ENCODE results near the gene BANP.

The BANP gene

DNA sequence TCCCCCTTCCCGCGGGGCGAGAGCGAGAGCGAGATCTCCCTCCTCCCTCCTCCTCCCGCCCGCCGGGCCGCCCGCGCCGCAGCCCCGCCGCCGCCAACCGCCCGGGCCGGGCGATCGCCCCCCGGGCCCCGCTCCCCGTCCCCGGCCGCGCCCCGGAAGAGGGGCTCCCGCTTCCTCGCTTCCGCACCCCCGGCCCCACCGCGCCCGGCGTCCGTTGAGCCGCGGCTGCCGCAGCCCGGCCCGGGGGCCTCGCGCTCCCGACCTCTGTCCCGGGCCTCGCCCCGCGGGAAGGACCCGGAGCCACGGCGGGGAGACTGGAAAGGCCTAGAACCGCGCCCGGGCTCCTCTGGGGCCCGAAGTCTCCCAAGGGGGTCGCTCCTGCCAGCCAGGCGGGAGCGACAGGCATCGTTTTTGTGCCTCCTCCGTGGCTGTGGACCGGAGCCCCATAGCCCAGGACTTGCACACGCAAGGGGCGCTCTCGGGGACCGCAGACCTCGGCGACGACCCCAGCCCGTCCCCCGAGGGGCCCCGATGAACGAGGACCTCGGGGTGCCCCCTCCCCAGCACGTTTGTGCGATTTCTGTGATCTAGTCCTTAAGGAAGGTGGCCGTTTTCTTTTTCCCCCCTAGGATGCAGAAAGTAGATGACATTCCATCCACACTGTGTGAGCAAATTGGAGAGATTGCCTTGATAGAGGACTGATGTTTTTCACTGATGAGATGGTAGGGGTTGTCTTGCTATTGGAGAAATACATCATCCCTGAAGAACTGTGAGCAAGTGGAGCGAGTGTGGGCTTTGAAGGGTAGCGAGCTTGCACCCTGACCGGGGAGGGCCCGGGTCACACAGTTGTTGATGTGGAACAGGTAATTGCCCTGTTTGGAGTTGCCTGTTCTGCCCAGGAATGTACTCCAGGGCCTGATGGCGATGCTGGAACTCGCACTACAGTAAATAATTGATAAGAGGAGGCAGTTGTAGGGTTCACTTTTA lies 611 bp downstream of the BANP start:
- DNase-seq = no peak

DNA sequence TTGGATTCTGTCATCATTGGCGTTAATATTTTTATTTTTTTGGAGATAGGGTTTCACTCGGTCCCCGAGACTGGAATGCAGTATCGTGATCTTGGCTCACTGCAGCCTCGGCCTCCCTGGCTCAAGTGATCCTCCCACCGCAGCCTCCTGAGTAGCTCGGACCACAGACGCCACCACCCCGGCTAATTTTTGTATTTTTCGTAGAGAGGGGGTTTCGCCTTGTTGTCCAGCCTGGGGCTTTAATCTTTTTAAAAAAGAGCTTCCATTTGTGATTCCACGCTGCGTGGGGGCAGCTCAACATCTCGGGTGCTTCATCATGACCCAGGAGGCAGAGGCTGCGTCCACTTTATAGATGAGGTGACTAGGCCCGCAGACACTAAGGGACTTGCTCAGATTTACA lies 1.5 kb downstream of the BANP start:
- DNase-seq = no peak

DNA sequence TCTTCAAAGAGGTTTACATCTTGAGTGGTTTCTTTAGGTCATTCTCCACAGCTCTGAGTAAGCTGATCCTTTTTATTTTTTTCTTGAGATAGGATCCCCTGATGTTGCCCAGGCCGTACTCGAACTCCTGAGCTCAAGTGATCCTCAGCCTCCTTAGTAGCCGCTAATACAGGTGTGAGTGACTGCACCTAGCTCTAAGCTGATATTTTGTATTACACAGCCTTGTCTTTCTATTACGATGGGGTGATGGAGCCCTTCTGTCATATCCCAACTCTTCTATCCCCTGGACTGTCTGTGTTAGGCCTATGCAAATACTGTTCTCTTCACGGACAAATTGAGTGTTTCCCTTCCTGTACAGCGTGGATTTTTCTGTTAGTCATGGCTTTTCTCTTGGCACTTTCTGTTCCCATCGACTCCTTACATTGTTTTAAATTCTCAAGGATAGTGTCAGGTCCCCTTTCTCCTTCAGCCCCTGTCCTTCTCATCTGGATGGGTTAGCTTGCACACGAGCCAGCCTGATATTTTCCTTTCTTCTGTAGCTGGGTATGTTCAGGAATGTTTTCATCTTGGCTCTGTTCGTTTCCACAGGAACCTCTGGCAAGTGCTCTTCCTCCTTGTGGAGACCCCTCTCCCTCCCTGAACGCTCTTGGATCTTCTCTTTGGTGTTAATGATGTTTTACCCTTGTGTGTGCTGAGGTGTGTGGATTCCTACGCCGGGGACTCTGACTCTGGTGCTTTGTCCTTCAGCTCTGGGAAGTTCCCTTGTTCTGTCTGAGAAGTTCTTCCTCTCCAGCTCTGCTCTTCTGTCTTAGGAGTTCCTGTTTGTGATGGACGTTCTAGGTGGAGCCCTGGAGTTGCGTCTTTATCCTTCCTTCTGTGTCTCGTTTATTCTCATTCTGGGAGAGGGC lies 2.3 kb downstream of the BANP start:
- no peak for DNase-seq

DNA sequence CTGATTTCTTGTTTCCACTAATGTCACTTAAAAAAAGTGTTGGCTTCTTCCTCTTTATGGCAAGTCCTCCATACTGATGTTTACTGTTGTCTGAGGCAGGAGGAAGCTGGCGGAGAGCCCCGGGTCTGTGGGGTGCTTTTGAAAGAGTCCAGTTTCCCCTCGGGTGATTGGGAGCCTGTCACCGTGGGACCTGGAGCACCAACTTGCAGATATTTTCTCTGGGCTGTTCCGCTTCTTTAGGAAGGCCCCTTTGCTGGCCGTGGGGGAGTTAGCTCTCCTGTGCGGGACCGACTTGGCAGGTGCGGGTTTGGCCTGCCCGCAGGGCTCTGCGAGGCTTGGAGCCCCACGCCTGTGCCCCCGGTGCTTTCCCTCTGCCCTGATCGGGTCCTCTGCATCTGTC lies 3.1 kb downstream of the BANP start:
- no peak for DNase-seq

DNA sequence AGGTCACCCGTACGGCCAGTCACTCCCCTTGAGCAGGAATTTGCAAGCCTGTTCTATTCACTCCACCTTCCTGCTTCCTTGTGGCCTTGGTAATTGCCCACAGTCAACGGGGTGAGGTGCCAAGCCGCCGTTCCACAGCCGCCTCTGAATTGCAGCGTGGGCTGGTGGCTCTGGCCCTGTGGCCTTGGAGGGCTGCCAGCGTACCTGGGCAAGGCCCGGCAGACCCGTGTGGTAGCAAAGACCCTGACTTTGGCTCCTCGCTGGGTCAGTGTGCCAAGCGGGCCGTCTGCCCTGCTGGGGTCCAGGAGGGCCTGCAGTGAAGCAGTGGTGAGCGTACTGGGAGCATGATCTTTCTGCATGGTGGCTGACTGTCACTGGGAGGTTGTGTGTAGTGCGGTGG lies 3.6 kb downstream of the BANP start:
- DNase-seq = no peak

DNA sequence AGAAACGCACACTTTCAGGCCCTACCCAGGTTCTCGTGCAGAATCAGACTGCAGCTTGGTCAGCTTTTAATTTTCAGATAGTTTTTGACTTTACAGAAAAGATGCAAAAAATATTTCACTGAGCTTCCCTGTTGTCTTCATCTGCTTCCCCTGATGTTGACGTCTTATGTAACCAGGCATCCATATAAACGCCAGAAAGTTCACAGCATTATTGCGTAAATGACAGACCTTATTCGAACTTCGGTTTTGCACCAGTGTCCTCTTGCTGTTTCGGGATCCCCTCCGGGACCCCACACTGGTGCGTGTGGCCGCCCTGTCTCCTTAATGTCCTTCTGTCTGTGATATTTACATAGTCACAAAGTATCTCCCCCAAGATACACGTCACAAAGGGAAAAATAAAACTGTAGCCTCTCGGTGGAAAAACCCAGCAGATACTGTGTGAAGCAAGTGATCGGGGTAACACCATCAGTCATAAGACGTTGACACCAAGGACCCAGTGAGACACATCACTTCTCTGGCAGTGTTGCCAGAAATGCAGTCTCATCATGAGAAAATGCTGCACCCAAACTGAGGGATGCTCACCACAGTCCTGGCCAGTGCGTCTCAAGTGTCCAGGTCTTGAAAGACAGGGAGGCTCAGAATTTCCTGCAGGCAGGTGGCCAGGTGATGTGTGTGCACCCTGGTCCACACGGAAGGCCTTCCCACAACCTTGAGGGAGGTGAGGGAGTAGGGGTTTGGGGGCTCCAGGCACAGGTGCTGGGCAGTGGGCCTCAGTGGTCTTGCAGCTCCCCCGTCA lies 4.3 kb downstream of the BANP start:
- DNase-seq = no peak

DNA sequence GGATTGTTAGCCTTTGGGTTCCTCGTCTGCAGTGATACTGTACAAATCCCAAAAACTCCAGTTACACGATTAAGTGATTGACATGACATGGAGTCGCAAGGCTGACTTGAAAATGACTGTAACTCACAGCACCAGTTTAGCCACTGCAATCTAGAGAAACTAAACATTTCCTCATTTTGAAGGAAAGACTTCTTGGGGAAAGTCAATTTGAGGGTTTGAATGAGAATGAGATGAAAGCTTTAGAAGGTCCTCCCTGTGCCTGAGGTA lies 4.8 kb downstream of the BANP start:
- no peak for DNase-seq

DNA sequence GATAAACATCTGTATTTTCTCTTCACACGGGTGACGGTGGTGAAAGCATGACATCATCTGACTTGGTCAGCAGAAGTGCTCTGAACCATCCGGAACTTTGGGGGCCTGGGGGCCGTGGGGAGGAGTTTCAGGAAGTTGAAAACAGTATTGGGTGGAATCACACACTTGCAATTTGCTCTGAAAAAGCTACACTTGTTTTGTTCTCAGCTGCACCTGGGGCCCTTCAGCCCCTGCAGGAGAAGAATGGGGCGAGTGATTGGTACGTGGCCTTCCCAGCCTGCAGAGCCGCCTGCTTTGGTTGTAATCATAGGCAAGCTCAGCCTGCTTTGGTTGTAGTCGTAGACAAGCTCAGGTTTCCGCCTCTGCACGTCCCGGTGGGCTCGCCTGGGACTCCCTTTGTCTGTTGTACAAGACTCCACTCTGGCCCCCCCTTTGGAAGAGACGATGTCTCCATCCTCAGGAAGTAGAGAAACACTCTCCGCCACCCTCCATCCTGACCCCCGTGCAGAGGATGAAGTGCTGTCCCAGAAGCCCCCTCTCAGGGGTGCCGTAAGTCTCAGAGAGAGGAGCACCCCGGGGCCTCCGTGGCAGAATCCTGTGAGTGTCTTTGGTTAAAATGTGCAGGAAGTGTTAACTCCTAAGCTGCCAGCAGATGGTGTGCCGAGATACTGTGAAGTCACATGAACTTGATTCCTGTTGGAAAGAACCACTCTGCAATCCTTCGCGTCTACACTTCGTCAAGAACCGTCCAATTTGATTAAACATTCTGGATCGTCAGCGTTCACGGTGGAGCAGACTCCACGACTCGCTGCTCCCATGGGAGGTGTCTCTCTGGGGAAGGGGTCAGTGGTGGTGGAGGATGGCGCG lies 5.4 kb downstream of the BANP start:
- DNase-seq = peak; percentile 52

DNA sequence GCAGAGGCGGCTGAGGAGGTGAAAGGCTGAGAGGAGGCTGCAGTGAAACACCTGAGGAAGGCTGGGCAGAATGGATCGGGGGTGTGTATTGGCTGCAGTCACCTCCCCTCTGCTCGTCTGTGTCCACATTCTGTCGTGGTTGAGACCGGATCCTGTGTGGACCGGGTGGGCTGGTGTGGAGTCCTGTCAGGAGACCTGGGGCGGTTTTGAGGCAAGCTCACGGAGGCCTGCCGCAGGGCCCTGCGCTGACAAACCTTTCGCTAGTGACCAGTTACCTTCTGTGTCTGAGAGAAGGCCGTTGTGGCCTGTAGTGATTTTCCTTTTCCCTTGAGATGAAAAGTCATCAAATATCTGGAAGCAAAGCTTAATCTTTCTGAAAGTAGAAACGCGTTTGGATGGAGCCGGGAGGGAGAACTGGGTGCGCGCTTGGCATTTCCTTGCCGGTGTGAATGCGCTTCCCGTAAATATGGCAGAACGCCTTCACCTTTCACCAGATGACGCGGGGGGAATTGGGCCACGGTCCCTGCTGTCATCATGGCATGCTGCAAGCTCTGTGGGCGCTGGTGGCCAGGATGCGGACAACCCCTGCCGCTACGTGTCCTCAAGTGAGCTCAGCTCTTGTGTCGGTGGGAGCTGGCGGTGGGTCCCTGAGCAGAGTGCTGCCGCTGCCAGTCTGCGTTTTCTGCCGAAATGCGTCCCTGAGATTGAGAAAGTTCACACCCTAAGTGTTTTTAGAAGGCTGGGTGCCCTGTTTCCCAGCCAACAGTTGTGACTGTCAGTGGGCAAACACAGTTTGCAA lies 6.3 kb downstream of the BANP start:
- DNase-seq = no peak

DNA sequence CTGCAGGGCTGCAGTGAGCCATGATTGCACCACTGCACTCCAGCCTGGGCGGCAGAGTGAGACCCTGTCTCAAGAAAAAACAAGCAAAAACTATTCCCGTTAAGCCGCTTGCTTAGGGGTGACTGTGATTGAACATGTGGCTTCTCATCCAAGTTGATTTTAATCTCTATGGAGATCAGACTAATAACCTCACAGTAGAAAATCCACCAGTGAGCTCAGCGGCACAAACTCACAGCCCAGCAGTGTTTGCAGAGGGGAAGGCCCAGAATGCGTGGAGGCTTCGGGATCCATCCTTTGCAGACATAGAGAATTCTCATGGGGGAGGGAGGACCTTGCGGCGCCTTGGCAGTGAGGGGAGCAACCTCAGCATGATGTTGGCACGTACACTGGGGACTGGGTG lies 7.4 kb downstream of the BANP start:
- no peak for DNase-seq

DNA sequence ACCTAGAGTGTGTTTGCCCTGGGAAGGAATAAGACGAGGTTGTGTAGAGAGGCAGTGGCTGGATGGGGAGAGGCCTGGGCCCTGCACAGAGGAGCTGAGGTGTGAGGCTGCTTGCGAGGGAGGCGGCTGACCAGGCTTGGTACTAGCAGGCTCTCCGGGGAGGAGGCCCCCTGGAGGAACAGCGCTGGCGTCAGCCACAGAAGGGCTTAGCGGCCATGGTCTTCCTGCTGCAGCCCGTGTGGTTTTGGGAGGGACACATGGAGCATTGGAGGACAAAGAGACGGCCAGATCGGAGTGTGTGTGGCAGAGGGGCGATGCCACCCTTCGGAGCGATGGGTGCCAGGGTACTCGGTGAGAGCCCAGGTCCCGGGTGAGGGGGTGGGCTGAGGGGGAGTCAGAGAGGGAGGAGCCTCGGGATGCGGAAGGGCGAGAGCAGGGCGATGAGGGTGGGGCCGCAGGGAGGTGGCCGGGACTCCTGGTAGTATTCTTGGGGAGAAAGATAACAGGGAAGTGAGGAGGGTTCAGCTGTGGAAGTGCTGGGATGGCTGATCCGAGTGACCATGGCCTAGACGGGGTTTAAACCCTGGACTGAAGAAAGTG lies 8.3 kb downstream of the BANP start:
- no peak for DNase-seq

DNA sequence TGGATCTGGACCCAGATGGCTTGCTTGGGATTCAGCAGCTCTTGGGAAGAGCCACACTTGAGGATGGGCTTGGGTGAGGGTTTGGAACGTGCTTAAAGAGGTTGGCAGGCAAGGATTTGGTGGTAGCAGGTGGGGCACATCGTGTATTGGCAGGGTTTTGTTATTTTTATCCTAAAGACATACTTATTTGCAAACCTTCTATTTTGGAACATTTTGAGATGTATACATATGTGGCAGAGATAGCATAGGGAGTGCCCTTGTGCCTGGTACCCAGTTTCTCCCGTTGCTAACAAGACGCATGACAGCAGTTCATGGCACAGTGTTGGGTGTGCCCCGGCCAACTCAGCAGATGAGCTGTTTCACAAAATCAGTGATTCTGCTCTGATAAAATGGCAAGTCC lies 9.1 kb downstream of the BANP start:
- DNase-seq = no peak

DNA sequence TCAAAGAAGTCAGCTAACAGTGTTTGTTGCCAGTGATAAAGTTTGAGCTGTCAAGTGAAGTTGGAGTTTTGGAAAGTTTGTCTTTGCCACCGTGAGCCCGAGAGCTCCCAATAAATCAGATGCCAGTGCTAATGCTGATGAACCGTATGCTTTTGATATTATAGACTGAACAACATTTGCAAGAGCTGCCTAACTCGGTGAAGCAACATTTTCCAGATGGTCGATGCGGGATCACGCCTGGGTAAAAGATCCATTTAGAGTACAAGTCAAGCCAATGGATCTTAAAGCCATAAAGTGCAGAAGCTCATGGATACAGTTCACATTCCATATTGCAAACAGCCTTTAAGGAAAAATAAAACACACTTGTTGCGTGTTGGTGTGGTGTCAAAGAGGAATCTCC lies 9.6 kb downstream of the BANP start:
- no peak for DNase-seq

DNA sequence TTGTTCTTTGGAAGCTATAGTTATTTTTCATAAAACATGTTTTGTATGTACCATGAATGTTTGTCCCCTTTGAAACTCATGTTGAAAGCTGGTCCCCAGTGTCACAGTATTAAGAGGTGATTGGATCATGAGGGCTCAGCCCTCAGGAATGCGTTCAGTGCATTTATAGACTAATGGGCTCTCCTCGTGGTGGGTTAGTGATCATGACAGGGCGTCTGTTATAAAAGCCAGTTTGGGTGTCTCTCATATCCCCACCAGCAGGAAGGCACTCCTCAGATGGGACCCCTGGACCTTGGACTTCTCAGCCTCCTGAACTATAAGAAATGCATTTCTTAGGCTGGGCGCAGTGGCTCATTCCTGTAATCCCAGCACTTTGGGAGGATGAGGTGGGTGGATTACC lies 10.4 kb downstream of the BANP start:
- no peak for DNase-seq

DNA sequence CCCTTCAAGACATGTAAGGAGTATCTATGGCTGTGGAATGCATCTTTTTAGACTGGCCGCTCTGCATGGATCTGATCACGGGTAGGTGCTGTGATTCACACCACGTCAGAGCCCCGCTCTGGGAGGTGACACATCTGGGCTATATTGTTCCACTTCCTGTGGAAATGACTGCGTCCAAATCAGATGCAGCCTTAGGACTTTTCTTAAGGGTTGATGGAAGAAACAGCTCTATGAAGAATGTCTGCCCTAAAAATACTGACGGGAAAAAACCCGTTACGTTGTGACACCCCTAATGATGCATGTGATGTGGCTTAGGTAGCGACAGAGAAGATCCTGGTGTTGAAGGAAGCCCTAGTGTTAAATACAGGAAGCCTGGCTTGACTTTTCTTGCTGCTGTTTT lies 12.2 kb downstream of the BANP start:
- DNase-seq = peak; percentile 60

DNA sequence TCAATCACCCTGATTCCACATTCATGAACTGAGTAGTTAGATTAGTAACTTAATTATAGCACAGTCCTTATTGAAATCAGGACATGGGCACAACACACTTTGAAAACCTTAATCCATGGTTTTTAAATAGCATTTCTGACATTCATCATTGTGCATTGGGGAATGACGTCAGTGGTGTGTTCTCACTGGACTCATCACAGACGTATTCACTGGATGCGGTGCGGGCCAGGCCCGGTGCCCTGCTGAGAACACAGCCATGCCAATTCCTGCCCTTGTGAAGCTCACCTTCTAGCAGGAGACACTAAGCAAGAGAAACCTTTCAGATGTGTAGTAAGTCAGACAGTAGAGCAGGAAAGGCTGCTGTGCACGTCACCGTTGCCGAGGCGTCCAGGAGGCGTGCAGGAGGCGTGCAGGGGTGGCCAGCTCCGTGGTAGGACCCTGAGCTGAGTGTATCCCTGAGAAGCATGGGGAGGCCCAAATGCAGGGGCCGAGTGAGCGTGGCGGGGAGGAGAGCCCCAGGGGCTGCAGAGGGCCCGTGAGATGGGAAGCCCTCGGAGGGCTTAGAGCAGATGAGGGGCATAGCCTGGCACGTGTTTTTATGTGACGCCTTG lies 12.9 kb downstream of the BANP start:
- DNase-seq = no peak

DNA sequence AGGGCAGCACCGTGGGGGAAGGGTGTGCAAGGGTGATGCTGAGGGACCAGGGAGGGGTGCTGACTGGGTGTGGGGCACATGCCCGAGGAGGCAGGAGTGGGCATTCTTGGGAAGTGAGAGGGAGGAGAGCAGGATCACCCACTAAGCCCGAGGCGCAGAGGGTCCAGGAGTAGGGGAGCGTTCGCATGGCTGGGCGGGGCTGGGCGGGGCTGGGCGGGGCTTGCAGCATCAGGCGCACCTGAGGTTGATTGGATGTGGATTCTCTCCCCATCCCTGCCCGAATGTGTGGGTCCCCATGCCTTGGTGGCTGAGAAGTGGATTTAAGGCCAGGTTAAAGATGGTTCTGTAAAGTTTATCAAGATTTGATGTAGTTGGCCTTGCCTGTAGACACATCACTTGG lies 14.2 kb downstream of the BANP start:
- DNase-seq = no peak

DNA sequence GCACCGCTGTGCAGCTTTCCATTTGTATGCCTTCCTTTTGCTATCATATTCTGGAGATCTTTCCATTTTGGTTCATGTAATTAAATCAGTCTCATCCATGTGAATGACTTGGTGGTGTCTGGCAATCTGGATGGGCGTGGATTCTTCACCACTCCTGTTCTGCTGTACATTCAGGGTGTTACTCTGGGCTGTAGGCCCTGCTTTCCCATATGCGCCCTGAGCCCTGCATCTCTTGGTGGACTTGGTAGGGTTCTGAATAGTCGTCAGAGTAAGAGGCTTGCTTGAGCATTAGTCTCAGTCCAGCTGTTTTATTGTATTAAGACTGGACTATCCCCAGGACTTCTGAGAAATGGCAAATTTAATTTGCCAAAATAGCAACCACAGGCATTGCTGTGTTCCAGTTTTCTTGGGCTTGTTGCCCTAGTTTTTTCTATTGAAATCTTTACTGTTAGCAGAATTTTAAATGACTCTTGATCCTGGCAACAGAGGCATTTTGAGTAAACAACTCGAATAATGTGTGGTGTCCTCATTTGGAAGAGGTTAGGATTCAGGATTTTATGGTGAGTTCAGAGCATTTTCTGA lies 14.9 kb downstream of the BANP start:
- DNase-seq = no peak

DNA sequence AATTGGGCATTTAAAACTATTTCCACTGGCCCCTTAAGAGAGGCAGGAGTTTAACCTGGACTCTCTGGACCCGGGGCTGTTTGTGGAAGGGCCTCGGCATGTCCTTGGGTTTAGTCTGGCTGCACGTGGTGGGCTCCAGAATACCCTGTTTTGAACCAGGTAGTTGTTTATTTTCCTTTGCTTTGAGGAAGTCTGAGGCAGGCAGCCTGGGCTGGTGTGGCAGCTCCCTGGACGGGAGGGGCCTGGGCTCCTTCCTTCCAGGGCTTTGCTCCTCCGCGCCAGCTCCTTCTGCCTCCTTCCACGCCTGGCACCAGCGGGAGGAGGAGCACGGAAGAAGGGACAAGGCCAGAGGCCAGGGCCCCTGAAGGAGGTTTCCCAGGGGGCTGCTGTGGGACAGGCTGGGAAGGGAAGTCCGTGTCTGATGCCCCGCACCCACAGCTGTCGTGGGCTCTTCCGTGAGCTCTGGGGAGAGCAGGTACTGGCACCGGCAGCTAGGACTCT lies 15.5 kb downstream of the BANP start:
- no peak for DNase-seq

DNA sequence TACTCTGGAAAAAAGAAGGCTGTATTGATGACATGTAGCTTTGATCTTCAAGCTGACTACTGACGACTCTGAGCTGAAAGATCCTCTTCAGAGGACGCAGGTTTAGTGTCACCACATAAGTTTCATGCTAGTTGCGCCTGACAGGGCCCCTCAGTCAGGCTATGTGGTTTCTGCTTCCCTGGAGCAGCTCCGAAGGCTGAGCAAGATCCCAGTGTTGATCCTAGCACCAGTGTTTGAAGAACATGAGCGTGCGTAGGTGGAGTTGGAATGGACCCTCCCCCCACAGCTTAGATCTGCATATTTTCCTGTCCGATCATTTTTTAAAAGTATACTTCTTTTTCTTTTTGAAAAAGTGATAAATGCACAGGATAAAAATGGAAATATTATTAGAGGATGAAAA lies 17.3 kb downstream of the BANP start:
- no peak for DNase-seq
